Fibroblast of skin of right biceps (primary cell): ENCODE data around the gene ARSG.
"Not testable (repeated sequence)": the region's sequence is repeated elsewhere in the genome, so short reads cannot be mapped to it uniquely, and the experiment has no call there.

Experiments
- DNase-seq: peaks from one replicate; pipeline ENCODE4 v3.0.0-alpha.2; 2013

The ARSG gene

DNA sequence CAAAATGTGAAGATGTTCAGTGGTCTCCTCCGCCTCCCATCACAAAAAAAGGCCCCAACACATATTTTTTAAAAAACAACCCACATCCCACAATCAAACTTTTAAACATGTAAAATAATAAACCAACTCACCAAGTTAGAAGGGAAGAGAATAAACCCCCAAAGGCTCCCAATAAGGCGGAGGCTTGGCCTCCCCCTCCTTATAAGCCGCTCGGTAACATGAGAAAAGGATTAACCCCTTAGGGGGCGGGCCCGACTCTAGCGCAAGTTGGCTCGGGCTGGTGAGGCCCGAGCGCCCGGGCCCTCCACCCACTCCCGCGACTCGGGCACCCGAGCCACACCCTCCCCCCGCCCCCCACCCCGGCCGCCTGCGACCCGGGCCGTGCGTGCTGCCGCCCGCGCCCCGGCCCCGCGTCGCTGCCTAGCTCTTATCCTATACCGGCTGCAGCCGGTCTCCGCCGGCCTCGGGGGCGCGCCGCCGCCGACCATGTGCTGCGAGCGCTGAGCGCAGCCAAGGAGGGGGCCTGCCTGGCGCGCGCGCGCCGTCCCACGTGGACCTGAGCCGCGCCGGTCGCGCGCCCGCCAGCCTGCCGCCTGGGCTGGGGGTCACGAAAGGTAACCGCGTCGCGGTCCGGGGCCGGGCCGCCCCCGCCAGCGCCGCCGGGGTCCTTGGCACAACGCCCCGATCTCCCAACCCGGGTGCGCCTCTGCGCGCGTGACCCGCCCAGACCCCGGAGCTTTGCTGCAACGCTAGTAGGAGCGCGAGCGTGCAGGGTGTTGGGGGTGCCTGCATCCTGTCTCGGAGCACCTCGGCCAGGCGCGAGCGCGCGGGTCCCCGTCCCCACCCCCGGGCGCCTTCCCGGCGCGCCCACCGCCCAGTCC, at the start of gene ARSG, which contains the start of gene SLC16A6:
Gene ARSG, plus strand, starts transcription at position 541 of the 881 bp plus-strand sequence. CDS start 15,999 bp downstream, outside the sequence.
Gene SLC16A6, minus strand, starts transcription at position 173 of the 881 bp plus-strand sequence. CDS start 12,807 bp downstream, outside the sequence.
- peak; percentile 30 for DNase-seq

DNA sequence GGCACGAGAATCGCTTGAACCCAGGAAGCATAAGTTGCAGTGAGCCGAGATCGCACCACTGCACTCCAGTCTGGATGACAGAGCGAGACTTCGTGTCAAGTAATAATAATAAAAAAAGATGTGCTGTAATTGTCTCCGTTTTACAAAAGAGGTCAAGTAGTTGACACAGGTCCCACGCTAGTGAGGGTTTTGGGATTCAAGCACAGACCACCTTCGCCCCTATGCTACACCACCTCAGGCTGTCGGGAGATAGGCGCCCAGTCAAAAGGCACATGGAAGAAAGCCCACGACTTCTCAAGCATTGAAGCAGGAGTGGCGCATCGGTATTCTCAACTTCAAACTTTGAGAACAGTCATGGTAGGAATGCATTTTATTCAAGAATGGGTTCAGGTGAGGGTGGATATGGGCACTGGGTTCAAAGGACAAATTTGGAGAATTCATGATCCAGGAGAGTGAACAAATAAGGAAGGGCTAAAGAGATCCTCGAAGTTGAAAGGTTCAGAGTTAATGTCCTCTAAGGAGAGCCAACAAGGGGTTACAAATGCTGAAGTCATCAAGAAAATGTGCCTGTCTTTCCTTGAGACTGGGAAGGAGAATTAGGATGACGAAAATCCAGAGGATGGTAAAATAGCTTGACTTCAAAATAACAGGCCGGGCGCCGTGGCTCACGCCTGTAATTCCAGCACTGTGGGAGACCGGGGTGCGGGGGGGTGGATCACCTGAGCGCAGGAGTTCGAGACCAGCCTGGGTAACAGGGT, 44.8 kb upstream of the ARSG start:
- DNase-seq: no peak

DNA sequence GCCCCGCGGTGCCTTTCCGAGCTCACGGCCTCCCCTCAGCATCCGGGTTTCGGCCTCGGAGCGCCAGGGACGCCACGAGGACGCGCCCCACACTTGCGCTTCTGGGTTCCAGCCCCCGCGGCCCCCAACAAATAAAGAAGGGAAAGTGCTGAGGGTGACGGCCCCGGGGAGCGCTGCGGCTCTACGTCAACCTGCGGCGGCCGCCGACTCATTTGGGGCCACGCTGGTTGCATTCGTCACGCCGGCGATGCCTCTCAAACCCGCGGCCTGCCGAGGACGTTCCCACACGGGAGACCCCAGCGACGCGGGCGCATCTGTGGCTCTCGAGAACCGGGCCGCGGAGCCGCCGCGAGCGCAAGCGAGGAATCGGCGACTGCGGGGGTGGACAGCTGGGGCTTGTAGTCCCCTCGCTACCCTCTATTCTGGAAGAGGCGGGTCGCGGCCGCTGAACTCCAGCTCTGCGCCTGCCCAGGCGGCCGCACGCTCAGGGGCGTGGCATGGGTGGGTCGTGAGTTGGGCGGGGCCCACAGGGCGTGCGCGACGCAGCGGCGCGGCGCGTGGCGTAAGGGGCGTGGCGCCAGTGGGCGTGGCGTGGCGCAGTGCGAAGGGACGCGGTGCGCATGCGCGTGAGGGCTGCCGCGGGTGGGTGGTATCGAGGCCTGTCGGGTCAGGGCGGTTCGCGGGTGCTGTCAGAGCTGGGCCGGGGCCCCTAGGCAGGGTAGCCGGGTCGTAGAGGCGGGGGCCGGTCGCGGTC, 43.7 kb upstream of the ARSG start, which contains the start of gene AMZ2:
Gene AMZ2, plus strand, starts transcription at position 599 of the 754 bp plus-strand sequence. CDS start 2,145 bp downstream, outside the sequence.
- peak; percentile 93 for DNase-seq

DNA sequence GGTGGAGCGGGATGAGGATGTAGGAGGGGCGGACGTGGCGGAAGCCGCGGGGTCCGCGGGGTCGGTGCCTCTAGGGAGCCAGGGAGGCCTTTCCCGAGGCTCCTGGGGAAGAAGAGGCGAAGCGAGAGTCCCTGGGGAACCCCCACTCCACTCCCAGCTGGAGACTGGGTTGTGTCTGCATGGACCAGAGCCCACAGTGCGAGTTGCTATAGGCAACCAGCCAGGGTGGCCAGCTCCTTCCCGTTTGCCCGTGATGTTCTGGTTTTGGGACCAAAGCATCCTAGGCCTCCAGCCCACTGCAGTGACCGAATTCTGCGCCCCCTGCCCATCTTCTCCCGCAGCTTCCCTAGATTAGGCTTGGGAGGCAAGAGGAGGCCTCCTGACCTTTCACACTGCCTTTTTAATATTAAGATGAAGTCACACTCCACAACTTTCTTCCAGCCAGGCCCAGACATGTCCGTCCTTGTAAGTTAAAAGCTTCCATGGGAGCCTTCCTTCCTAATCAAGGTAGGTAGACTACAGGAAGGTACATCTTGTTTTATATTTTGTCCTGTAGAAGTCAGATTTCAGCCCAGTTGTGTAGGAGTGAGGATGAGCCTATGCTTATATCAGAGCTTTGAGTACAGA, 43.0 kb upstream of the ARSG start:
- no peak for DNase-seq

DNA sequence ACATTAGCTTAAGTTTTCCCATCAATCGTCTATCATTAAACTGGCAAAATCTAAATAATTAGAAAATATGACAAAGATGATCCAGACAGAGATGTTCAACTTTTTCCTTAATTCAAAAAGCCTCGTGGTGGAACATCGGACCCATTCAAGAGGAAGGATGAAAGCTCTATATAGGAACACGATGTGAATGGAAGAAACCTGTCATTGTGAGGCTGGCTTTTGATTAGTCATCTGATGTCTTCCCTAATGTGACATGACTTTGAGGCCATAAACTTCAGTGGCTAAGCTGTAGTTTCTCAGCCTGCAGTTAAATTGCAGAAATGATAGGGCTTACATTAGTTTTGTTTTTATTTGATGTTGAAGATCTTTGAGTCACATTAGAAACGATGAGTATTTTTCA, 42.4 kb upstream of the ARSG start:
- DNase-seq: no peak

DNA sequence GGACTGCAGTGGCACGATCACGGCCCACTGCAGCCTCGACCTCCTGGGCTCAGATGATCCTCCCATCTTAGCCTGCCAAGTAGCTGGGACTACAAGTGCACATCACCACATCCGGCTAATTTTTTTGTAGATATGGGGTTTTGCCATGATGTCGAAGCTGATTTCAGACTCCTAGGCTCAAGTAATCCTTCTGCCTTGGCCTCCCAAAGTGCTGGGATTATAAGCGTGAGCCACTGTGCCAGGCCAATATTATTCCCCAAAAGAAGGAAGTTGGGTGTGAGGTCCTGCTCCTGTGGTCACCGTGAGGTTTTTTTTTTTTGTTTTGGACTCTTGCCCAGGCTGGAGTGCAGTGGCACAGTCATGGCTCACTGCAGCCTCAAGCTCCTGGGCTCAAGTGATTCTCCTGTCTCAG, 41.9 kb upstream of the ARSG start:
- no peak for DNase-seq

DNA sequence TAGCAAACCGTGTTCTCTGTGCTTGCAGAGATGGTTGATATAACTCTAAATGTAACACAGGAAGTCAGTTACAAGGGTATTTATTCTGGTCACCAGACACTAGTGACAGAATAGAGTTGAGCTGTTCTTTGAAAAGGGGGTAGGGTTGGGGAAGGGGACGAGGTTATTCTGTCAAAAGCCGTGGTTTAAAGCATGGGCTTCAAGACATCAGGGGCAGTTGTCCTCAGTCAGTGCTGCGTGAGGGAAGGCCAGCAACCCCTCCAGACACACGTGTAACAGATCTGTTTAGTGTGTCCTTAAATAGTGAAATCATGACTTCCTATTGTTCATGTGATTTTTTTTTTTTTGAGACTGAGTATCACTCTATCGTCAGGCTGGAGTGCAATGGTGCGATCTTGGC, 37.9 kb upstream of the ARSG start:
- DNase-seq: not testable (repeated sequence)

DNA sequence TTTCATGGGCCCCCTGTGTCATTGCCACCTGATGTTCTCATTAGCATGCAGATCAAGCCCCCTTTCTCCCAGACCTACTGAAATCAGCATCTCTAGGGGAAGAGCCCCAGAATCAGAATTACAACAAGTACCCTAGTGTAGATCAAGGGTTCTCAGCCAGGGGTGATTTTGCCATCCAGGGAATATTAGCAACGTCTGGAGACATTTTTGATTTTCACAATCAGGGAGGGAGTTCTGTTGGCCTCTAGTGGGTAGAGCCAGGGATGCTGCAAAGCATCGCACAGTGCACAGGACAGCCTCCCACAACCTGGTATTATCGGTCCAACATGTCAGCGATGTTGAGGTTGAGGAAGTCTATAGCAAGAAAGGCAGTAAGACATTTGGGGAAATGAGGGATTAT, 36.1 kb upstream of the ARSG start:
- DNase-seq: no peak

DNA sequence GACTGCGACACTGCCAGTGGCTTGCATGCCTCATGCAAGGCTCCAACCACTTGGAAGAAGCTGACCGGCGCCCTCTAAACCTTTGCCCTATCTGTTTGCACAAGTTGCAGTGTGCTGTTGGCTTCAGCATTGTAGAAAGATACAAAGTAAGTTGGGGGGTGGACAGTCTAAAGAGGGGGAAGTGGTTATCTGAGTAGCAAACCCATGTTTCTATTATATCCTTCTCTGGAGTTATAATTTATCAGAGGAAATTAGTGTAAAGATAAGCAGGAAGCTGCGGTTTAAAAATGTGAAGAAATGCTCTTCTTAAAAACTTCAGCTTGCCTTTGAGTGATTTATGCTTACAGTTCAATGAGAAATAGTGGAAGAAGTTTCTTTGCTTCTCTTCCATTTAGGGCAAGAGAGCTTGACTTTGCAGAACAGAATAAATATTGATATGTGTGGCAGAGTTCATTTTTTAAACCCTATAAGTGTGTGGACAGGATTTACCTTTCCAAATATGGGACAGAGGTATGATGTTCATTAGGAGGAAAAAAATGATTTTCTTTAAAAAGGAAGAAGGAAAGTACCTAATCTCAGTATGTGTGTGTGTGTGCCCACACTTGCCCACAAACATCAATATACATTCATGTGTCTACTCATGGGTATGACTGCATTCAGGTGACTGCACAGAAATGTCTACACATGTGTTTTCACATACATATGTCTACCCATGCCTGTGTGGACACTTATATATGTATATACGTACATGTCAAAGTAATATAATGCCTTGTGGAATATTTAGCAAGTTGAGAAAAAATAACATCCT, 35.4 kb upstream of the ARSG start:
- no peak for DNase-seq

DNA sequence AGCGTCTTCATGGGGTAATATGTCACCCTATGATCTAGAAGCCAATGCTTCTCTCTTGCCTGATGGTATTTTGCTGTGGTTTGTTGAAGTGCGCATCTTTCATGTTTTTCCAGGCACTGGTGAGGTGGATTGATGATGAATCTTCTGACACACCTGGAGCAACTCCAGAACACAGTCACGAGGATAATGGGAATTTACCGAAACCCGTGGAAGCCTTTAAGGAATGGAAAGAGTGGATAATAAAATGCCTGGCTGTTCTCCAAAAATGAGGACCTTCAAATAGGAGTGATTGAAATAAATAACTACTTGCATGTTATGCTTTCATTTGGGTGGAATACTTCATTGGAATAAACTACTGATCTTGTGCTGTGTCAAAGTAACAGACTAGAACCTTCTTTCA, 34.6 kb upstream of the ARSG start:
- DNase-seq: not testable (repeated sequence)

DNA sequence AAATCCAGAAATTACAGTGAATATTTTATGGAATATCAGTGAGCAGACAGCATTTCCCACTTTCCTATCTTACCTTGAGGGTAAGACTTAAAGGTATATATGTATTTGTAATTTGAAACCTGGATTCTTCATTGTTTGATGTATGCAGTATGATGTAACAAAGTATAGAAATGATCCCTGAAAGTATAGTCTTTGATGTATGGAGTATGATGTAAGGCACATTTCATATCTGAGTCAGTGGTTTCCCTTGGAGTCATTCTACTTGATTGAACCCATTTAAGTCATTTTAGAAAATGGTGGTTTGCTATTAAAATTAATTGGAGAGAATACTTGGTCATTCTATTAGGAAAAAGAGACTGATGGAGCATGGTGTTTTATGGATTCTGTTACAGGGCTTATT, 33.4 kb upstream of the ARSG start:
- no peak for DNase-seq

DNA sequence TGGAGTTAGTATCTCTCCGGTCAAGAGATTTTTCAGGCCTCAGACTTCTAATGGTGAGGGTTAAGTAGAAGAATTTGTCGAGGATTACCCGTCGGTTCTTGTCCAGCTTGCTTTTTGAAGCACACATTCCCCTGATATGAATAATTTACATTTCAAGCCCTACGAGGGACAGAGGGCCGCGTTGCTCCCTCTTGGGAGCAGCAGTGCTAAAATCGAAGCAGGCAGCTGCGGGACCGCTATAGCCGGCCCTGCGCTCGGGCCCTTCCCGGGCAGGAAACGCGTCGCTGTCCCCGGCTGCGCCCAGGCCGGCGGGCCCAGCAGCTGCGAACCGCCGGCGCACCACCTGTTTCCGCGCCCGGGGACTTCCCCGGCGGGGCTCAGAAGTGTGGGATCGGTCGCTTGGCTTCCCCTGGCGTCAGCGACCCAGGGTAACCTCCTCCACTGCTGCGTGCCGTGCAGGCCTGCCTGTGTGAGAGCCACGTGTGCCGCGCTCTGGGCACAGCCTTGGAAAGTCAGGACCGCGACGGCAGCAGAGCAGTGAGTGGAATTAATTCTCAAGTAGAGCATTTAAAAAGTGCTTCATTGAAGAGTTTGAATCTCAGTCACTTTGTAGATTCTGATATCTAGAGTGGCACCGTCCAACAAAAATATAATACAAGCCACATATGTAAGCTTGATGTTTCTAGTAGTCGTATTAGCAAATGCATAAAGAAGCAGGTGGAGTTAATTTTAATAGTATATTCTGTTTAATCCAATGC, 32.2 kb upstream of the ARSG start:
- DNase-seq: peak; percentile 26

DNA sequence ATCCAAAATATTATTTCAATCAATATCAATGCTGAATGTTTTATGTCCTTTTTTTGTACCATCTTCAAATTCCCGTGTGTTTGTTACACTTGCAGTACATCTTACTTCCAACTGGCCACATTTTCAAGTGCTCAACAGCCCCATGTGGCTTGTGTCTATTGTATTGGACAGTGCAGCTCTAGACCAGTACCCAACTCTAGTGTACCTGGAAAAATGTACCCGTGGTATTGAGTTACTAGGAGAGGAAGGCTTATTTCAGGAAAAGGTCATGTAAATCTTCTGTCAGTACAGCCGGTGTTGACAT, 31.7 kb upstream of the ARSG start:
- not testable (repeated sequence) for DNase-seq

DNA sequence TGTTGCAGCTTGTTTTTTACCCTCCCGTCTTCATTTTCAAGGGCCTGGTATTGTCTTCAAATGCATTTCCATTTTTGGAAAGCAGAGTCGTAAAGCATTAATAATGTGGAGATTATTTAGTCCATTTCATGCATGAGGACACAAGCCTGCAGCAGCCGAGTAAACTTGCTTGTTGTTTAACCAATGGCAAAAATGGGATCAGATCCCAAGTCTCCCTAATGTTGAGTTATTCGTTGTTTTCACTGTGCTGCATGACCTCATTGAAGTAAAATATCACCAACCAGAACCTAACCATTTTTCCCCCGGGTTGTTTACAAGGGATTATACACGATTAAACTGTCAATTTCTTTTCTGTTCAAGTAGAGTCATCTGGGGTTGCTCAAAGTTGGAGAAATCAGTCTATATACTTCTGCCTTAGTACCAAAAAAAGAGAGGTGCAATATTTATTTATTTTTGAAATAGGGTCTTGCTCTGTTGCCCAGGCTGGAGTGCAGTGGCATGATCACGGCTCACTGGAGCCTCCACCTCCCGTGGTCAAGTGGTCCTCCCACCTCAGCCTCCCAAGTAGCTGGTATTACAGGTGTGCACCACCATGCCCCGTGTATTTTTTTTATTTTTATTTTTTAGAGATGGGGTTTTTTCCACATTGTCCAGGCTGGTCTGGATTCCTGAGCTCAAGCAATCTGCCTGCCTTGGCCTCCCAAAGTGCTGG, 31.1 kb upstream of the ARSG start:
- DNase-seq: no peak

DNA sequence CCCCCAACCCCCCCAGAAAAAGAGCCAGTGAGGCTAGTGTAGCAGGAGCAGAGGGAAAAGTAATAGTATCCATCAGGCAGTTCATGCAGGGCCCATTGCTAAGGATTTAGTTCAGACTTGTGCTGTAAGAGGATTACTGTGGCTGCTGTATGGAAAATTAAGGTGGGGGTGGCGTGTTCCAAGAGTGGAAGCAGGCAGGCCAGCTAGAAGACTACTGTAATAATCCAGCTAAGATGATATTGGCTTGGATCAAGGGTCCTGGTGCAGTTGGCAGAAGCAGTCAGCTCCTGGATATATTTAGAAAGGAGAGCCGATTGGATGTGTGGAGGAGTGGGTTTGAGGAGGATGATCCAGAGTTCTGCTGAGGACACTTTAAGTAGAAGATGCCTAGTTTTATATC, 28.8 kb upstream of the ARSG start:
- not testable (repeated sequence) for DNase-seq

DNA sequence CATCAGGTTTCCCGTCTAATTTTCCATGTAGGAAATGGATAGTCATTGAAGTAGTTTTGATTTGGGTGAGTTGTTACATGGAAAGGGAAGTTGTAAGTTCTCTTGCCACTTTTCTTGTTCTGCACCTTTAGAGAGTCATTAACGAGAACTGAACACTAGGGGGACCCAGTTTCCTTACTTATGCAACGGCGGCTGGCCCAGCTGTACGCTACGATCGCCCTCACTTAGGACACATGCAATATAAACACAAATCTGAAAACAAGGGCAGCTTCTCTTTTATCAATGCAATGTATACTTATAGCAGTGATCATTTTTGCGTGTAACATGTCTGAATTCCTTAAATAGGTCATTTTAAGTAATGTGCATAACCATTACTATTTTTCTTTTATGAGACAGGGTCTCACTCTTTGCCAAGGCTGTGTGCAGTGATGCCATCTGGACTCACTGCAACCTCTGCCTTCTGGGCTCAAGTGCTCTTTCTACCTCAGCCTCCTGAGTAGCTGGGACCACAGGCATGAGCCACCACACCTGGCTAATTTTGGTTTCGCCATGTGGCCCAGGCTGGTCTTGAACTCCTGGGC, 28.1 kb upstream of the ARSG start:
- DNase-seq: peak; percentile 47

DNA sequence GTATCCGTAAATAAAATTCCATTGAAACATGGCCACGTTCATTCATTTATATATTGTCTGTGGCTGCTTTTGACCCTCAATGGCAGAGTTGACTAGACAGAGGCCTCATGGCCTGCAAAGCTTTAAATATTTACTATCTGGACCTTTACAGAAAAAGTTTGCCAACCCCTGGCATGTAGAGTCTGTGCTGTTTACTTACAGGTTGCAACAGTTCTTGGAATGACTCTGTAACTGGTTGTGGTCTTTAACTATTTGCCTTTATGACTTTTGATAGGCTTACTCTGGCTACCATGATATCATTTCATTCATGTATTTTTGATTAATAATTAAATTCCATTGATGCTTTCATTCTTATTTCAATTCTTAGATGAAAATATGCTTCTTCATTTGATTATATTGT, 25.5 kb upstream of the ARSG start:
- not testable (repeated sequence) for DNase-seq

DNA sequence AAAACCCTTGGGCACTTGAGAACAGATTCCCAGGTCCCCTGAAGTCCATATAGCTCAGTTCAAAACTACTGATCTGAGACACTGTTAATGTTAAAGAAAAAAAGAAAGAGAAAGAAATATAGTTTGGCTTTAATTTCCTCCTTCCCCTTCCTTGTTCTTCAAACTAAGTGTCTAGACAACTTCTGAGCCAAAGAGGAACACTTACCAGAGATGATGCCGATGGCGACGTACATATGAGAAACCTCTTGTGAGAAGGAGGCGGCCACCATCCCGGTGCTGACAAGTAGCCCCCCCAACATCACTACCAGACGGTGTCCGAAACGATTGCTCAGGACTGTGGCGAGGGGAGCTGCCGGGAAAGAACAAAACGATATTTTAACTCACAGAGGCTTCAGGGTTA, 17.6 kb upstream of the ARSG start:
- DNase-seq: no peak

DNA sequence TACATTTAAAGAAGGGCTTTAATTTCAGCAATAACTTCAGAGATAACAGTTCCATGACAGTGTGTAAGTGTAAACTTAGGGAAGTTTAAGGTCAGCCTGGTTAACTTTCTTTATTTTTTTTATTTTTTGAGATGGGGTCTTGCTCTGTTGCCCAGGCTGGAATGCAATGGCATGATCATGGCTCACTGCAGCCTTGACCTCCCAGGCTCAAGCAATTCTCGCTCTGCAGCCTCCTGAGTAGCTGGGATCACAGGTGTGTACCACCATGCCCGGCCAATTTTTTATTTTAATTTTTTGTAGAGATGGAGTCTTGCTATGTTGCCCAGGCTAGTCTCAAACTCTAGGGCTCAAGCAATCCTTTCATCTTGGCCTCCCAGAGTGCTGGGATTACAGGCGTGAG, 15.0 kb upstream of the ARSG start:
- DNase-seq: not testable (repeated sequence)

DNA sequence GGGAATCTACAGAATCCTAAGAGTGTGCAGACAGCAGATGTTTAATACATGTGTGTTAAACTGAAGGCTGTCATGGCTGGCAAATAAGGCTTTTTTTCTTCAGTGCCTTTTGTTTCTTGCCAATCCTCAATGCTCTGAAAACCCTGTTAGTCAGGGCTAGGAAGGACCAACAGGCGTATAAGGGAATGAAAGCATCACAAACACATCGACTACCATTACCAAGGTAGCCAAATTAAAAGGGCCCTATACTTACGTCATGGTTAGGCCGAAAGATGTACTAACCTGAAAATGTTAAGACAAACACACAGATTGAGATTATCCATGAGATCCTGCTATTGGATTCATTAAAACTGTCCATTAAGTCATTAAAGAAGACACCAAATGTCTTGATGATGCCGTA, 13.5 kb upstream of the ARSG start:
- DNase-seq: no peak
